Left ventricle myocardium superior (tissue), 1 donor: Measurements from ENCODE around the gene KLF9. TPM values are rescaled to one million over a fixed set of nuclear protein-coding genes. Genes with fewer than 3 reads are reported as not detected.
"Not testable (repeated sequence)": the region's sequence is repeated elsewhere in the genome, so short reads cannot be mapped to it uniquely, and the experiment has no call there.

Source experiments
- ATAC-seq: fragments of 200-7000 bp; cut with Tn5 transposase; one replicate; pipeline ENCODE4 v1.9.1; 2020; ENCODE audit warnings: mild to moderate bottlenecking, moderate library complexity
- DNase-seq: peaks from one replicate; pipeline ENCODE4 v3.0.0-alpha.2; 2020
- intact Hi-C: fragments of 100-400 bp; cut with micrococcal nuclease; formaldehyde crosslinking; loops from one replicate; pipeline ENCODE4 v1.11.0; 2022
- total RNA-seq: library from RNA; stranded (reverse); fragmentation: NEBNext Ultra II Directional; extraction: Animal tissue kit (Norgen Biotek cat#: 25700); gene quantifications from one replicate; pipeline ENCODE4 v1.2.1, GENCODE V29; 2021
- donor health status: DM: no; HTN: yes; CAD: no; lungs with severe emphysema.

The KLF9 gene
- total RNA-seq, 1 donor from 2014 or later, result 54.9 TPM

DNA sequence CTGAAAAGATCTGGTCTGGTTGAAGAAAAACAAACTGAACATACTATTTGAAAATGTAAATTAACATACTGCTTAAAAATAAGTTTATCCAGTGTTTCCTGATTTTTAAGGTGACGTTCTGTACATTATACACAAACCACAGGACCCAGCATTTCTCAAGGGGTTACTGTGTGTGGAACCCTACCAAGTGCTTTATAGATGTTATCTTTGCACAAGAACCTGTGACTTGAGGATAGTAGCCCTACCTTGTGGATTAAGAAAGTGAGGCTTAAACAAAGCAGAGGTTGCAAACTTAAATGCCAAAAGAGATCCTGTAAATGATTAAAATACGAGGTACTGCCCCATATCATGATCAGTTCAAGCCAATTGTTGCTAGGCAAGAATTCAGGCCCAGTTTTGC lies 4.7 kb downstream of the KLF9 start:
- no peak for ATAC-seq
- intact Hi-C loops, result loop anchor here (5.0 to 10.0 kb wide), 3 partner anchors 55 to 185 kb away; no protein-coding TSS in a partner anchor

DNA sequence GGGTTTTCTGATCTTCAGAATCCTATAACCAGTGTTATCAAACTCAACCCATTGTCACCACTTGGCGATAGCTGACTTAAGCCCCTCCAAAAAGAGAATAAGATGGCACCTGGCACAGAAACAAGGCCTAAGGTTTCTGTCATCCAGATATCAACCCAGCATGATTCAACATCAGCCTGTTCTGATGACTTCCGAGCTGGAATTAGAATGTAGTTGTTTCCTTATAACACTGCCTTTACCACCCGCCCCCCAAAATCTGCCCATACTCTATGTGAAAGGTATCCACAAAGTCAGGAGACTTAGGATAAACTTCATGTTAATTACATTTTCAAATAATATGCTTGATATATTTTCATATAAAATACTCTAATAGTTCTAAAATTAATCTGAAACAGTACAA lies 5.2 kb downstream of the KLF9 start:
- DNase-seq (no peak), ATAC-seq (no peak)
- intact Hi-C loops, result loop anchor here (10.0 kb wide), 1 partner anchor 54 kb away; no protein-coding TSS in a partner anchor

More for the DNA sequence above, 4.7 kb downstream of the KLF9 start:
- no peak for DNase-seq

DNA sequence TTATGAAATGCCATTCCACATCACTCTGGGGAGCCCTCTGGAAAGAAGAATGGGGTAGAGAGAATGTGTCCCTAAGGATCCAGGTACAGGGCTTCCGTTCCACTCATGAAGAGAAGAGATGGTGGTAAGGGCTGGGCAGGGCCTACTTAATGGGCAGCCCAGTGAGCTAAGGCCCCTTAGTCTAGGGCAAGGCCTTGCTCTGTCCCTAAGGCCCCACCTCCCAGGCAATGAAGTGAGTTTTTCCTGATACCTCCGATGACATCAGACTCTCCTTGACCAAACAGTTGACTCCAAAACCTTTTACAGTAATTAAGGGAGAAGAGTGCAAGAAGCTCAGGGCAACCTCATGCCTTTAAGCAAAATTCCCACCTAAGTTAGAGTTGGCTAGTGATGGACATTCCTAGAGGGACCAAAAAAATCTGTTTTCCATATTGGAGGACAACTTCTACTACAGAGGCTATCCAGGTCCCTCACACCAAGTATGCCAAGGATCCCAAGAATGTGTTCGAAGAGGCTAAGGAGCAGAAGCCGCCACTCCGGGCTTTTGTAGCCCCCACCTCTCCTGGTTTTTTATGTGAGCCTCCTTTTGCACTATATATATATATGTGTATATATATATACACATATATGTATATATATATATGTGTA lies 5.9 kb downstream of the KLF9 start:
- DNase-seq (no peak), ATAC-seq (no peak)
- intact Hi-C loops, result loop anchor here (10.0 kb wide), 1 partner anchor 54 kb away; no protein-coding TSS in a partner anchor

DNA sequence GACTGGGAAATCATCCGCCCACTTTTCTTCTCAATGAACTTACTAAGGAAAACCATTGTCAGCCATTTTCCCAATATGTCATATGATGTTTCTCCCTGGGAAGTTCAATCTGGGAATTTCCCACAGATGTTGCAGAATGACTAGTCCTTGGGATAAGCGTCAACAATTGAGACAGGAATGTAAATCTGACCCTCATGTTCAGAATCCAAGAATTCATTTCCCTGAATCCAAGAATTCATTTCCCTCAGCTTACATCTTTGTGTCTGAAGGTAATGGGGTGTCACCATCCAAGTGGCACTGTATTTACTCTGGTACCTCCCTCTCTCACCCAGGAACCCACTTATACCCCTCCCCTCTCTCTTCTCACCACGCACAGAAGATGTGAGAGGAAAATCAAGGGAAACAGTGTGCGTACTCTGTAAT lies 7.4 kb downstream of the KLF9 start:
- intact Hi-C loops, result loop anchor here (10.0 kb wide), 1 partner anchor 52 kb away; no protein-coding TSS in a partner anchor
- ATAC-seq, result no peak
- DNase-seq, result no peak

DNA sequence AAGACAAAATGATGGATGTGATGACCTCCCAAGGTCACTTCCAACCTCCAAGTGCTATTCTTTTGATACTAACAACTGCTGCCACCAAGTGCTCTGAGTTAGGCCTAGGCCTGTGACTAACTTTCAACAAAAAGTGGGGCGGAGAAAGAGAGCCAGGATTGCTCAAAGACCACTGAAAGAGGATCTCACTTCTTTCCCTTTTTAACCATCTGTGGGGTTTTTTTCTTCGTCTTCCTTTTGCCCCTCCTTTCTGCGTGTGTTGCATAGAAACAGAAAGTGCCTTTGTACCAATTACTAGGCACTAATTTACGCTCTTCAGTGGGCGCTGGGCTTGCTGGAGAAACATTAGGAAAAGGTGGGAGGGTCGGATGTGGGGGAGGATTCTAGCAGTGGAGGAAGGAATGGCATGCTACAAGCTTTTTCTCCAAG lies 8.0 kb downstream of the KLF9 start:
- intact Hi-C loops, result loop anchor here (10.0 kb wide), 1 partner anchor 52 kb away; no protein-coding TSS in a partner anchor
- DNase-seq (no peak), ATAC-seq (no peak)

DNA sequence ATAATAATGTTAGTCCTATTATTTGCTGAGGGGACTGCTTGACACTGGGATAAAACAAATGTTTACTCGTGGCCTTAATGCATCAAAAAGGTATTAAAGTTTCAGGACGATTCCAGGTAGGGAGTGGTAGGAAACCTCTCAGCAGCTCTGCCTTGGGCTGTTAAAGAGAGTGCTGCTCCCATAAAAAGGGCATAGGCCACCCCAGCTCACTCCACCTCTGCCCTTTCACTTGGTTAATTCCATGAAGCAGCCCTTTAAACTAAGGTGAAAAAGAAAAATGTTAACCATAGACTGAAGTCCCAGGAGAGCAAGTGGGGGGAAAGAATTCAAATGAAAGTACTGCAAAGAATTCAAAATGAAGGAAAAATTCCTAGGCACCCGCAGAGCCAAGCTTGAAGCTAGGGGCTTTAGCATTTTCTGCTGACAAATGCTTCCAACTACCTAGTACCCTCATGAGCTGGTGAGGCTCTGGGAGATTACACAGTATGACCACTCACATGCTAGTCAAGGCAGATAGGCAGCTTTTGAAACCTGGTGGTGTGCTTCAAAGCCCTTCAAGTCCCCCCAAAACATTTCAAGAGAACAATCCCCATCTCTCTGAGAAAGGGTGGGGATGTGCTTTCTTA lies 8.5 kb downstream of the KLF9 start:
- ATAC-seq, result no peak
- DNase-seq, result no peak
- intact Hi-C loops, result loop anchor here (10.0 kb wide), 1 partner anchor 51 kb away; no protein-coding TSS in a partner anchor

DNA sequence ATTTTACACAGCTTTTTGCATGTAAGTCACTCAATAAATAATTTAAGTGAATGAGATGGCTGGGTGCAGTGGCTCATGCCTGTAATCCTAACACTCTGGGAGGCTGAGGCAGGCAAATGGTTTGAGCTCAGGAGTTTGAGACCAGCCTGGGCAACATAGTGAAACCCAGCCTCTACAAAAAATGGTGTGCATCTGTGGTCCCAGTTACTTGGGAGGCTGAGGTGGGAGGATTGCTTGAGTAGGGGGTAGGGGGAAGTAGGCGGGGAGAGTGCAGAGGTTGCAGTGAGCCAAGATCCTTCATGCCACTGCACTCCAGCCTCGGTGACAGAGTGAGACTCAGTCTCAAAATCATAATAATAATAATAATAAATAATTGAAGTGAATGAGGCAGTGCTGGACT lies 10.2 kb downstream of the KLF9 start:
- intact Hi-C loops, result loop anchor here (10.0 kb wide), 1 partner anchor 49 kb away; no protein-coding TSS in a partner anchor
- ATAC-seq (no peak), DNase-seq (no peak)

DNA sequence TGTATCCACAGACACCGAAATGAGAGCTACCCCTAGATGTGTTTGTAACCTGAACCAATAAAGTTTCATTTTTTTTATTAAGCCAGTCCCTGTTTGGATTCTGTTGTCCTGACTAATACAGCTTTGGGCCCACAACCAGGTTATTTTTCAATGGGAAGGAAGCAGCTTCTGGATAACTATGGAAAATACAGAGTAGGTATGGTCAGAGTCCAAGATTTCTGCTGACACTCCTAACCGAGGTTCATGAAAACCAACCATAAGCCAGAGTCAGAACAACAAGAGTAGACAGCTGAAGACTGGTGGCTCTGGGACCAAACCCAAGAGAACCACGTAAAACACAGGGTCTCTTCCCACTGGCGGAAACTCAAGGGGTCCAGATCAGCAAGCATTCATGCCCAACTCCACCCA lies 10.8 kb downstream of the KLF9 start:
- intact Hi-C loops, result loop anchor here (10.0 kb wide), 1 partner anchor 49 kb away; no protein-coding TSS in a partner anchor
- ATAC-seq (no peak), DNase-seq (no peak)

DNA sequence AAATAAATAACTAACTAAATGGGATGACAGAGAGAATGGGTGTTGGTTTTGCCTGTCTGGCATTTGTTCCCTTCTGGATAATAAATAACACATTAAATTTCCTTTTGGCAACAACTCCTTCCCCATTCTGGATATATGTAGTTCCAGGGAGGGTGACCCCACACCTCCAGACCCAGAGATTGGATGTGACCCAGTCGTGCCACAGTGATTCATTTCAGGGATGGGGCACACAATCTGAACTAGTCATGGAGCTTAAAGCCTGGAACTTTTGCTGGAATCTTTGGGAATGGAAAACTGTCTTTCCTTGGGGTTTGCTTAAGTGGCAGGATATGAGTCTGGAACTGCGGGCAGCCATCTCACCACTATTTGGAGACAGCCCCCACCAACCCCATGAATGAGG lies 11.3 kb downstream of the KLF9 start:
- intact Hi-C loops, result loop anchor here (10.0 kb wide), 1 partner anchor 48 kb away; no protein-coding TSS in a partner anchor
- DNase-seq (no peak), ATAC-seq (no peak)

DNA sequence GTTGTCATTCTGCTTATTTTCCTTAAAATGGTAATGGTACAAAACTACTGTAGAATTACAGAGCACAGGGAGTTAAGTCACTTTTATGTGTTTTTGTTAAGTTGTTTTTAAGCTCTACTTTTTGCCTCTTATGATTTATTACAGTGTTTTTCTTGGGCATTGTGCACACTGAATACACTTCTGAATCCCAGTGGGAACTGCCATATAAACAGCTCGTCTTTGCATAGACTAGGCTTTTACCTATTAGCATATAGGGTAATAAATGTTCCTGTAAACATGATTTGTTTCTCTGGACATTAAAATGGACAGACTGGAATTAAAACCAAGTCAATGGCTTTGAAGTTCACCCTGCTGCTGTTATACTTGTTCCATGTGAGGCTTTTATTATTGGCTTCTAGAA lies 12.2 kb downstream of the KLF9 start:
- intact Hi-C loops, result loop anchor here (10.0 kb wide), 1 partner anchor 47 kb away; no protein-coding TSS in a partner anchor
- ATAC-seq, result no peak
- DNase-seq, result no peak

DNA sequence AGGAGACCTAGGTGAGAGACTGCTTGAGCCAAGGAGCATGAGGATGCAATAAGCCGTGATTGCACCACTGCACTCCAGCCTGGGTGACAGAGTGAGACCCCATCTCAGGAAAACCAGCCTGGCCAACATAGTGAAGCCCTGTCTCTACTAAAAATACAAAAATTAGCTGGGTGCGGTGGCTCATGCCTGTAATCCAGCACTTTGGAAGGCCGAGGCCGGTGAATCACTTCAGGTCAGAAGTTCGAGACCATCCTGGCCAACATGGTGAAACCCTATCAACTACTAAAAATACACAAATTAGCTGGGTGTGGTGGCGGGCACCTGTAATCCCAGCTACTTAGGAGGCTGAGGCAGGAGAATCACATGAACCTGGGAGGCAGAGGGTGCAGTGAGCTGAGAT lies 13.2 kb downstream of the KLF9 start:
- DNase-seq, ATAC-seq: not testable (repeated sequence)
- intact Hi-C loops, result loop anchor here (10.0 kb wide), 1 partner anchor 46 kb away; no protein-coding TSS in a partner anchor

DNA sequence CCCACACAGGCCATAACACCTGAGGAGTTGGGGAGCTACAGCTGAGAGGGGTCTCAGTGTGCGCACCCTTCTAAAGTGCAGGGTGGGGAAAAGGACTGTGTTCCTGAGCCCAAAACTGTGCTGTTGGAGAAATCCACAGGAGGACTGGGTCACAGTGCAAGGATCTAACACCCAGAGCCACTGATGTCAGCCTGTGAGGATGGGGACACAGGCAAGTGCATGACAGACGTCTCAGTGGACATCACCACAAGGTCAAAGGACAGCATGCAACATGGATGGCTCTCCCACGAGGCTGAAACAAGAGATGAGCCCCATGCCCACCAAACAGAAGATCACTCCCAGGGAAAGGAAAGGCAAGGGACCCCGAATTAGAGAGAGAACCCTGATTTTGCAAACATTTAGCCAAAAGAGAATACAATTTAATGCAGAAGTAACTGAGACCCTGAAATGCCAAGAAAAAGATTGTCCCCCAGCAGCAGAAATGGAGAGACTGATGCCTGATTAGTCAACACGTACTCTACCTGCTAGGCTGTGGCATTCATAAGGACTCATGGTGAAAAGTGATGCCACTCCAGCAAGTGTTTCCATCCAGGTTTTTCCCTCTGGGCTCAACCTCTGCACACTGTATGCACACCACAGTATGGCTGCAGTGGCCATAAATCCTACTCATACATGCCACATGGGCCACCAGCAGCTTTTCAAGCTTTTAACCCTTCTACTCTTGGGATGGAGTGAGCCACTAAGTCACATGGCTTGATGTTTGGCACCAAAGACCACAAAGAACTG lies 14.2 kb downstream of the KLF9 start:
- ATAC-seq (peak; percentile 9), DNase-seq (no peak)
- intact Hi-C loops, result loop anchor here (10.0 kb wide), 1 partner anchor 45 kb away; no protein-coding TSS in a partner anchor

DNA sequence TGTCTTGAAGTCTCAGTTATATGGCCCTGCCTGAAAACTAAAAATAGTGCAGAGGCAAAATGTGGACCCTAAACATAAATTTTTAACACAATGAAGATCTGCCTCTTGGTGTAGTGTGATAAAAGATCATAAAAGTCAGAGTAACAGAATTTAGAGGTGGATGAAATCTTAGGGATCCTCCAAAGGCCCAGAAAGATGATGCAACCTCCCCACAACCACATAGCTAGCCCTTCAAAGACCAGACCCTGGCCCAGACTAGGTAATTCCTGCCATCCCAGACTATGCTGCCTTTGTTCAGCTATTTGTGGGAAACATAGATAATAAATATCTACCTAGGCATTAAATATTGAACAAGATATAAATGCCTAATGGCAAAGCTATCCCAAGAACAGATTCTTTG lies 15.3 kb downstream of the KLF9 start:
- ATAC-seq (no peak), DNase-seq (no peak)
- intact Hi-C loops, result no loop called here

DNA sequence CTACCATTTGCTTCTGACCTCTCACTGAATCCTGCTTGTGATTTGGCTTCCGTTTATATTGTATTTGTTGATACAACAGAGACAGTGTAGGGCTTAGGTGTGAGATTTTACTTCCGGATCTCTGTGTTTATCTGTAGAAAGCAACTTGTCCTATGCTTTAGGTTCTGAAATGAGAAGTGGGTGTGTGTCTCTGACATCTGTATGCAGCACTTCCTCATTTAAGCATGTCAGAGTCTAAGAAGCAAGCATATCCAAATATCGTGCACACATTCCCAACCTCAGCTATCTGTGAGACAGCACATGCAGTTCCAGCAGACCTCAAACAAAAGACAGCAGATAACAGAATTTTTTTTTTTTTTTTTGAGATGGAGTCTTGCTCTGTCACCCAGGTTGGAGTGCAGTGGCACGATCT lies 16.3 kb downstream of the KLF9 start:
- no peak for DNase-seq
- intact Hi-C loops, result no loop called here
- peak; percentile 70 for ATAC-seq

DNA sequence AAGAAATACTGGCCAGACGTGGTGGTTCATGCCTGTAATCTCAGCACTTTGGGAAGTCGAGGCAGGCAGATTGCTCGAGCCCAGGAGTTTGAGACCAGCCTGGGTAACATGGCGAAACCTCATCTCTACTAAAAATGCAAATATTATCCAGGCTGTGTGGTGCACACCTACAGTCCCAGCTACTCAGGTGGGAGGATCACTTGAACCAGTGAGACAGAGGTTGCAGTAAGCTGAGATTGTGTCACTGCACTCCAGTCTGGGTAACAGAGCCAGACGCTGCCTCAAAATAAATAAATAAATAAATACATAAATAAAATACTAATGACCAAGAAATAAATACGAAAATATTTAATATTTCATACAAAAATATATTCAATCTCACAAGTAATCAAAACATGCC lies 18.8 kb downstream of the KLF9 start:
- DNase-seq (no peak), ATAC-seq (no peak)
- intact Hi-C loops, result no loop called here

DNA sequence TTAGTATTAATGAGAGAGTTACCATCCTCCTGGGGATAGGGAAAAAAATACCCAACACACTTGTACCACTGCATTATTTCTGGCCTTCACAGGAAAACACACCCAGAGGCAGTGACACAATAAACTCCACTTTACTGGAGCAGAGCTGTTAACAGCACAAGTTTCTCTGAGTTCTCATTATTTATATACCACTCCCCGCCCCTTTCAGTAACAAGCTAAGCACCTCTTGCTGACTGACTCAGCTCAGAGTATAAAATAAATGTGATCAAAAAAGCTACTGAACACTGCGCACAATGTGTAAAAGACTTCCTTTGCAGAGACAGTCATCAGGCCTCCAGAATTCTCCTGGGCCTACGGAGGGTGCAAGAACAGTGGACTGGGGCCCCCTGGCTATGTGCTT lies 21.6 kb downstream of the KLF9 start:
- intact Hi-C loops, result no loop called here
- no peak for DNase-seq
- ATAC-seq, result peak; percentile 22

DNA sequence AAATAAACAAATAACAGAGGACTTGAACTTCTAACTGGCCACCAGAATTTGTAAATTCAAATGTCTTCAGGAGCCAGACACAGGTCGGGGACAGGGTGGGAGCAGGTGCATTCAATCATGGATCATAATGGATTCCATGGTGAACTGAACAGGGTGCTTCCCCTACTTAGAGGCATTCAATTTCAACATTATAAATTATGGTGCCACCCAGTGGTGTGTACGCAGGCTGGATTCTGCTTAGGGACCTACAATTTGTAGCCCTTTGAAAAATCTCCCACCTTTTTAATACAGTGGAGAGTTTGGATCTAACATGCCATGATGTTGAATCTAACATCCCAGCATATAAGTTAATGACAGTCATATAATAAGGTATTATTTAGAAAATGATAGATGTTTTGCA lies 22.3 kb downstream of the KLF9 start:
- intact Hi-C loops, result no loop called here
- DNase-seq, result no peak

DNA sequence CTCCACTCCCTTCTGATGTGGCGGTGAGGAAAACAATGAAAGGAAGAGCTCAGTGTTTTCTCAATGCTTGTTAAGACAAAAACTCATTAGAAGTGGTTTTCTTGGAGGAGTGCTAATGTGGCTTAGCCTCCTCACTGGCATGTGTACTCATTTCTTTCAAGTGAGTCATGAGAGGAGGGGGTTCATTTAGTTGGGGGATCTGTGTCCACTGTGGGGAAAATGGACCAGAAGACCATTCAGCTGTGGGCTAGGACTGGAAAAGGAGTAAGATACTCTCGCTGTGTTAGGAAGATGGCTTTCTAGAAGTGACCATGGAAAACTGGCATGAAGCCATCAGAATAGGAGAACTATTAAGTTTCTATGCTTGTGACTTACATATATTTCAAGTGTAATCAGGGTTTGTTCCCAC lies 23.5 kb downstream of the KLF9 start:
- ATAC-seq (no peak), DNase-seq (no peak)
- intact Hi-C loops, result no loop called here

More for the DNA sequence above, 22.3 kb downstream of the KLF9 start:
- ATAC-seq, result peak; percentile 31

DNA sequence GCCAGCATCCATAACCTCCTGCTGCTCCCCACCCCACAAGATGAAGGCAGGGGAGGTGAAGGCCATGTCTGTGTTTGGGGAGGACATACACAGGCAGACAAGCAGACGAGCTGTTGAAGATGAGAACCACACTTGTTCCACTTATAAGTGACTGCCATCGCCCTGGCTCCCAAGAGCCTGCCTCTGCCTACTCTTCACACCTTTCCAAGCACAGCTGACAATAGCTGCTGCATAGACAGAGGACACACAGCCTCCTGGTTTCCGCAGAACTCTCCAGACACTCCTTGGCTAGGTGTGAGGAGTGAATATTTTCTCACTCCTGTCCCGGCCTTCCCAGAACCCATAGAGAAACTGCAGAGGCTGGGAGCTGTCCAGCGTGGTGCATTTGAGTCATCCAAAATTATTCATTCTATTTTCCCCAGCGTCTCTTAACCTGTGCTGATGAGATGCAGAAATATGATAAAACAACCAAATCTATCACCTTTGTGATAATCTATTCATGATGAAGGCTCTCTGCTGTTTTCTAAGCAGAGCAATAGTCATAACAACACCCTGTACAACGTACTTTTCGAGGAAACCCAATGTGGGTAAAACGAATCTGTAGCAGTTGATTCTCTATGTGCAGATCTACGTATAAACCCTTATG lies 24.7 kb downstream of the KLF9 start:
- intact Hi-C loops, result no loop called here
- ATAC-seq (peak; percentile 61), DNase-seq (no peak)
